Measurements from ENCODE around the gene MAP1S.

- TF ChIP-seq EZH2phosphoT487 (IDR thresholded peaks at IDR 0.05; ENCODE audit: low read depth): no peak
- no peak for TF ChIP-seq CTCF (IDR thresholded peaks at IDR 0.05; ENCODE audit: low read depth, low read length)
Measured at GRCh38 chr19:17749912-17750317, 30.6 kb downstream of the MAP1S start.
